HCT116 (cell line): ENCODE measurements around the gene GPR85. TPM values are rescaled to one million over a fixed set of nuclear protein-coding genes. Genes with fewer than 3 reads are reported as not detected.

ENCODE experiments used
- ATAC-seq: fragments of 200-7000 bp; cut with Tn5 transposase; 2 replicates; pipeline ENCODE4 v1.9.1; 2020; ENCODE audit warnings: mild to moderate bottlenecking, moderate library complexity
- BruUV-seq: library from RNA; stranded (reverse); fragments of 400-500 nt; replicated peaks from 2 replicates; lab custom pipeline; 2021; lab: Mats Ljungman, UMichigan
- CTCF ChIA-PET: fragments of 300-600 bp; sonication (Branson Sonifier 250); formaldehyde crosslinking; loops from one replicate; lab custom pipeline; 2021; ENCODE audit warnings: antibody characterized with exemption; lab: Charles Lee
- POLR2A ChIA-PET: fragments of 300-600, 350-600 bp; sonication (Branson Sonifier 250); formaldehyde crosslinking; loops from one replicate; lab custom pipeline; 2021; ENCODE audit warnings: antibody characterized with exemption; lab: Charles Lee
- RAD21 ChIA-PET, 2 experiments: fragments of 300-600 bp; sonication (Branson Sonifier 250); formaldehyde crosslinking; loops; one replicate each; lab custom pipeline; 2023; ENCODE audit warnings: low total read pairs in 2 of 2; ENCODE audit not compliant: uncharacterized antibody in 2 of 2, unreplicated experiment in 2 of 2, low non-redundant PET in 1 of 2; lab: Charles Lee
- DNase-seq: peaks from one replicate; pipeline ENCODE4 v3.0.0-alpha.2; 2010; ENCODE audit warnings: low read depth, low spot score
- H2AFZ ChIP-seq: fragments of 200-600 bp; shearing (Covaris generic), sonication (generic); 2 replicates; pipeline ENCODE4 v1.6.1; 2017; ENCODE audit warnings: low read depth, mixed run types, mixed read lengths, antibody characterized with exemption, low read length; ENCODE audit not compliant: poor library complexity, severe bottlenecking
- H3K27ac ChIP-seq: 2 replicates; pipeline ENCODE4 v1.5.1; 2012; ENCODE audit warnings: low read depth, low read length
- H3K27me3 ChIP-seq: fragments of 200-600 bp; sonication (generic); 2 replicates; pipeline ENCODE4 v1.6.1; 2016; ENCODE audit warnings: mixed run types, low read length, mixed read lengths; ENCODE audit not compliant: insufficient read depth
- H3K36me3 ChIP-seq, 2 experiments: fragments of 200-500 bp in 1 of 2; fragments of 200-600 bp in 1 of 2; sonication (Bioruptor generic) in 1 of 2; sonication (generic) in 1 of 2; 2 replicates each; pipeline versions ENCODE4 v1.5.1 to v1.6.1; 2014 to 2016; ENCODE audit warnings: low read length in 2 of 2, inconsistent platforms in 1 of 2, mixed read lengths in 1 of 2, mixed run types in 1 of 2; ENCODE audit not compliant: insufficient read depth in 2 of 2, control insufficient read depth in 1 of 2
- H3K4me1 ChIP-seq, 2 experiments: fragments of 200-600 bp in 1 of 2; sonication (generic) in 1 of 2; 2 replicates each; pipeline versions ENCODE4 v1.5.1 to v1.6.1; 2012 to 2017; ENCODE audit warnings: low read length in 2 of 2, inconsistent platforms in 1 of 2, mild to moderate bottlenecking in 1 of 2, mixed read lengths in 1 of 2, mixed run types in 1 of 2, moderate library complexity in 1 of 2; ENCODE audit not compliant: insufficient read depth in 2 of 2, control insufficient read depth in 1 of 2
- H3K4me2 ChIP-seq: fragments of 200-600 bp; sonication (generic); 2 replicates; pipeline ENCODE4 v1.6.1; 2017; ENCODE audit warnings: mixed run types, low read length, mixed read lengths
- H3K4me3 ChIP-seq, 2 experiments: fragments of 200-600 bp in 1 of 2; sonication (generic) in 1 of 2; replicated peaks in 1 of 2; 2 replicates each; pipeline ENCODE4 v1.5.1; 2011 to 2016; ENCODE audit warnings: low read length in 2 of 2, control low read depth in 1 of 2, low read depth in 1 of 2, mild to moderate bottlenecking in 1 of 2, mixed read lengths in 1 of 2, mixed run types in 1 of 2
- H3K79me2 ChIP-seq: fragments of 200-600 bp; sonication (generic); 2 replicates; pipeline ENCODE4 v1.6.1; 2017; ENCODE audit warnings: mild to moderate bottlenecking, mixed run types, low read length, moderate library complexity, mixed read lengths; ENCODE audit not compliant: insufficient read depth
- H3K9ac ChIP-seq: fragments of 200-600 bp; sonication (generic); 2 replicates; pipeline ENCODE4 v1.6.1; 2016; ENCODE audit warnings: low read length, mixed read lengths
- H3K9me2 ChIP-seq: fragments of 200-600 bp; sonication (generic), shearing (Covaris generic); 2 replicates; pipeline ENCODE4 v1.6.1; 2017; ENCODE audit warnings: mixed run types, mild to moderate bottlenecking, moderate library complexity; ENCODE audit not compliant: insufficient read depth
- H3K9me3 ChIP-seq, 2 experiments: fragments of 200-500 bp in 1 of 2; fragments of 200-600 bp in 1 of 2; sonication (Bioruptor generic) in 1 of 2; sonication (generic) in 1 of 2; 2 replicates each; pipeline ENCODE4 v1.6.1; 2014 to 2017; ENCODE audit warnings: low read length in 2 of 2, mixed read lengths in 2 of 2, inconsistent platforms in 1 of 2, low read depth in 1 of 2, mild to moderate bottlenecking in 1 of 2, mixed run types in 1 of 2, moderate library complexity in 1 of 2; ENCODE audit not compliant: control insufficient read depth in 1 of 2, insufficient read depth in 1 of 2
- H4K20me1 ChIP-seq: fragments of 200-600 bp; sonication (generic), shearing (Covaris generic); 2 replicates; pipeline ENCODE4 v1.6.1; 2017; ENCODE audit warnings: mixed run types, mild to moderate bottlenecking, moderate library complexity; ENCODE audit not compliant: insufficient read depth
- CTCF ChIP-seq, 3 experiments: fragments of 200-600 bp in 1 of 3; sonication (generic) in 1 of 3; IDR thresholded peaks in 2 of 3; conservative IDR thresholded peaks in 1 of 3; 2 replicates each; pipeline ENCODE4 v1.5.1; 2012 to 2017; ENCODE audit warnings: low read depth in 2 of 3, low read length in 2 of 3, antibody characterized with exemption in 1 of 3, borderline replicate concordance in 1 of 3, control low read depth in 1 of 3, mild to moderate bottlenecking in 1 of 3, mixed read lengths in 1 of 3, mixed run types in 1 of 3, moderate library complexity in 1 of 3; ENCODE audit not compliant: insufficient read depth in 1 of 3
- POLR2A ChIP-seq: IDR thresholded peaks from 2 replicates; pipeline ENCODE4 v1.7.0; 2011; ENCODE audit warnings: borderline replicate concordance; ENCODE audit not compliant: insufficient read depth, insufficient read length; ENCODE audit errors: extremely low read depth
- POLR2AphosphoS5 ChIP-seq: IDR thresholded peaks from 2 replicates; pipeline ENCODE4 v1.6.1; 2011; ENCODE audit warnings: mild to moderate bottlenecking, low read depth, low read length, moderate library complexity
- RAD21 ChIP-seq: IDR thresholded peaks from 2 replicates; pipeline ENCODE4 v1.6.1; 2012; ENCODE audit warnings: low read depth, mild to moderate bottlenecking
- SIN3A ChIP-seq: IDR thresholded peaks from 2 replicates; pipeline ENCODE4 v1.6.1; 2012; ENCODE audit warnings: low read depth
- YY1 ChIP-seq: IDR thresholded peaks from 2 replicates; pipeline ENCODE4 v1.6.1; 2011; ENCODE audit warnings: low read length, low read depth, moderate library complexity, mild to moderate bottlenecking; ENCODE audit not compliant: insufficient replicate concordance; ENCODE audit errors: extremely low read depth
- ZNF274 ChIP-seq: fragments of 200-500 bp; sonication (Bioruptor generic); IDR thresholded peaks from 2 replicates; pipeline ENCODE4 v1.6.1; 2014; ENCODE audit warnings: mild to moderate bottlenecking, low read depth, low read length, inconsistent platforms
- intact Hi-C: fragments of 100-400 bp; cut with micrococcal nuclease; formaldehyde crosslinking; loops from 2 replicates; pipeline ENCODE4 v1.10.0; 2022
- total RNA-seq: library from RNA; stranded (reverse); gene quantifications from one replicate; pipeline ENCODE4 v1.2.1, GENCODE V29; 2021; ENCODE audit not compliant: unreplicated experiment
- TF ChIP-seq, protein P1 (sequence below): IDR thresholded peaks from 2 replicates; pipeline ENCODE4 v1.6.1; 2011; ENCODE audit warnings: mild to moderate bottlenecking, low read length, moderate library complexity; ENCODE audit not compliant: insufficient replicate concordance; ENCODE audit errors: extremely low read depth
- TF ChIP-seq, protein P2 (sequence below): IDR thresholded peaks from 2 replicates; pipeline ENCODE4 v1.6.1; 2012; ENCODE audit warnings: low read depth

GPR85 gene
- total RNA-seq, 1 experiment from 2014 or later: not detected

DNA sequence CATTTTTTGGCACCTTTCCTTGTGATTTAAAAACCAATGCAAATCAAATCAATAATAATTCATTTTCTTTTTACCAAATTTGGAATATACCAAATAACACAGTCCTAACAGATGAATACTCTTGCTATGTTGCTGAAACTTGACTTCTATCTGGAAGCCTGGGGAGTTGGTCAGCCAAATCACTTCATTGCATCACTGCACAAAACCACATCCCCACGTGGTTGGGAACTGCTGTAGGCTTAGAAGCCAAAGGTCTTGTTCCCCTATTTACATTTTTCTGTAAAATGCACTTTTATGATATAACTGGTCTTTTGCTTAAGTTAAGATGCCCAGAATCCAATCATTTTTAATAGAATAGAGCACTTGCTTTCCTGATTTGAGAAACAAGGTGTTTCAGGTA, 15.2 kb downstream of the GPR85 start:
- intact Hi-C loops: no loop called here
- H3K9me2 ChIP-seq: no peaks in the 10 kb centered on the region
- no peak overlapping the region for H3K4me2 ChIP-seq
- TF ChIP-seq POLR2A: no peak
- TF ChIP-seq, protein P1, sequence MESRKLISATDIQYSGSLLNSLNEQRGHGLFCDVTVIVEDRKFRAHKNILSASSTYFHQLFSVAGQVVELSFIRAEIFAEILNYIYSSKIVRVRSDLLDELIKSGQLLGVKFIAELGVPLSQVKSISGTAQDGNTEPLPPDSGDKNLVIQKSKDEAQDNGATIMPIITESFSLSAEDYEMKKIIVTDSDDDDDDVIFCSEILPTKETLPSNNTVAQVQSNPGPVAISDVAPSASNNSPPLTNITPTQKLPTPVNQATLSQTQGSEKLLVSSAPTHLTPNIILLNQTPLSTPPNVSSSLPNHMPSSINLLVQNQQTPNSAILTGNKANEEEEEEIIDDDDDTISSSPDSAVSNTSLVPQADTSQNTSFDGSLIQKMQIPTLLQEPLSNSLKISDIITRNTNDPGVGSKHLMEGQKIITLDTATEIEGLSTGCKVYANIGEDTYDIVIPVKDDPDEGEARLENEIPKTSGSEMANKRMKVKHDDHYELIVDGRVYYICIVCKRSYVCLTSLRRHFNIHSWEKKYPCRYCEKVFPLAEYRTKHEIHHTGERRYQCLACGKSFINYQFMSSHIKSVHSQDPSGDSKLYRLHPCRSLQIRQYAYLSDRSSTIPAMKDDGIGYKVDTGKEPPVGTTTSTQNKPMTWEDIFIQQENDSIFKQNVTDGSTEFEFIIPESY: no peak
- H3K4me3 ChIP-seq: no peak overlapping the region
- ChIA-PET RAD21 (no interaction called here), POLR2A (no interaction called here), CTCF (no interaction called here)
- no TSS peak for BruUV-seq
- H2AFZ ChIP-seq: no peak overlapping the region
- no peaks in the 10 kb centered on the region for H3K27me3 ChIP-seq
- no peaks in the 10 kb centered on the region for H3K79me2 ChIP-seq
- H4K20me1 ChIP-seq: no peaks in the 10 kb centered on the region
- no peak overlapping the region for H3K27ac ChIP-seq
- no peak for ATAC-seq
- no peak overlapping the region for H3K9ac ChIP-seq
- H3K9me3 ChIP-seq: no peaks in the 10 kb centered on the region
- no peak for DNase-seq
- H3K4me1 ChIP-seq: no peaks in the 10 kb centered on the region
- no peaks in the 10 kb centered on the region for H3K36me3 ChIP-seq

- Histone ChIP-seq H3K4me3 (no peak overlapping the region), H3K9me3 (no peaks in the 10 kb centered on the region), H3K9me2 (no peaks in the 10 kb centered on the region), H3K36me3 (no peaks in the 10 kb centered on the region), H3K4me1 (no peaks in the 10 kb centered on the region), H3K27ac (no peak overlapping the region), H3K9ac (no peak overlapping the region), H3K27me3 (no peaks in the 10 kb centered on the region), H4K20me1 (no peaks in the 10 kb centered on the region), H3K79me2 (no peaks in the 10 kb centered on the region), H3K4me2 (no peak overlapping the region), H2AFZ (no peak overlapping the region)
- ChIA-PET POLR2A (no interaction called here), CTCF (no interaction called here), RAD21 (no interaction called here)
- DNase-seq: no peak
- BruUV-seq: no TSS peak
- intact Hi-C loops: no loop called here
- no peak for ATAC-seq
- TF ChIP-seq, protein P1: no peak
- TF ChIP-seq POLR2AphosphoS5 (no peak), CTCF (IDR thresholded peaks at IDR 0.05 in 2 of 3, conservative IDR thresholded peaks at IDR 0.05 in 1 of 3; ENCODE audit: borderline replicate concordance in 1 of 3, insufficient read depth in 1 of 3, low read depth in 2 of 3, low read length in 2 of 3) (no peak), YY1 (no peak), RAD21 (no peak), SIN3A (no peak), ZNF274 (no peak)
- TF ChIP-seq, protein P2, sequence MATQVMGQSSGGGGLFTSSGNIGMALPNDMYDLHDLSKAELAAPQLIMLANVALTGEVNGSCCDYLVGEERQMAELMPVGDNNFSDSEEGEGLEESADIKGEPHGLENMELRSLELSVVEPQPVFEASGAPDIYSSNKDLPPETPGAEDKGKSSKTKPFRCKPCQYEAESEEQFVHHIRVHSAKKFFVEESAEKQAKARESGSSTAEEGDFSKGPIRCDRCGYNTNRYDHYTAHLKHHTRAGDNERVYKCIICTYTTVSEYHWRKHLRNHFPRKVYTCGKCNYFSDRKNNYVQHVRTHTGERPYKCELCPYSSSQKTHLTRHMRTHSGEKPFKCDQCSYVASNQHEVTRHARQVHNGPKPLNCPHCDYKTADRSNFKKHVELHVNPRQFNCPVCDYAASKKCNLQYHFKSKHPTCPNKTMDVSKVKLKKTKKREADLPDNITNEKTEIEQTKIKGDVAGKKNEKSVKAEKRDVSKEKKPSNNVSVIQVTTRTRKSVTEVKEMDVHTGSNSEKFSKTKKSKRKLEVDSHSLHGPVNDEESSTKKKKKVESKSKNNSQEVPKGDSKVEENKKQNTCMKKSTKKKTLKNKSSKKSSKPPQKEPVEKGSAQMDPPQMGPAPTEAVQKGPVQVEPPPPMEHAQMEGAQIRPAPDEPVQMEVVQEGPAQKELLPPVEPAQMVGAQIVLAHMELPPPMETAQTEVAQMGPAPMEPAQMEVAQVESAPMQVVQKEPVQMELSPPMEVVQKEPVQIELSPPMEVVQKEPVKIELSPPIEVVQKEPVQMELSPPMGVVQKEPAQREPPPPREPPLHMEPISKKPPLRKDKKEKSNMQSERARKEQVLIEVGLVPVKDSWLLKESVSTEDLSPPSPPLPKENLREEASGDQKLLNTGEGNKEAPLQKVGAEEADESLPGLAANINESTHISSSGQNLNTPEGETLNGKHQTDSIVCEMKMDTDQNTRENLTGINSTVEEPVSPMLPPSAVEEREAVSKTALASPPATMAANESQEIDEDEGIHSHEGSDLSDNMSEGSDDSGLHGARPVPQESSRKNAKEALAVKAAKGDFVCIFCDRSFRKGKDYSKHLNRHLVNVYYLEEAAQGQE: no peak
These were observed 24.1 kb downstream of the GPR85 start for GRCh38 chr7:113062499-113062898.
